Loucy (cell line): Measurements from ENCODE around the gene OXLD1.

Experiments used
- H2AFZ ChIP-seq: fragments of 200-600 bp; sonication (generic); 2 replicates; pipeline ENCODE4 v1.6.0; 2016; ENCODE audit warnings: antibody characterized with exemption, mild to moderate bottlenecking, low read length, moderate library complexity
- H3F3A ChIP-seq: fragments of 200-600 bp; 2 replicates; pipeline ENCODE4 v1.6.0; 2016; ENCODE audit warnings: antibody characterized with exemption, low read depth, mild to moderate bottlenecking
- H3K27me3 ChIP-seq: fragments of 200-600 bp; sonication (generic); 2 replicates; pipeline ENCODE4 v1.6.1; 2014; ENCODE audit warnings: low read length, mild to moderate bottlenecking; ENCODE audit not compliant: insufficient read depth, poor library complexity, severe bottlenecking
- H3K36me3 ChIP-seq: fragments of 200-600 bp; sonication (generic); 2 replicates; pipeline ENCODE4 v1.6.1; 2016; ENCODE audit warnings: low read length; ENCODE audit not compliant: insufficient read depth
- H3K4me1 ChIP-seq: fragments of 200-600 bp; sonication (generic); 2 replicates; pipeline ENCODE4 v1.5.1; 2014; ENCODE audit warnings: low read length, mild to moderate bottlenecking; ENCODE audit not compliant: insufficient read depth, poor library complexity, severe bottlenecking
- H3K4me2 ChIP-seq: fragments of 200-600 bp; sonication (generic); 2 replicates; pipeline ENCODE4 v1.6.0; 2014; ENCODE audit warnings: antibody characterized with exemption, low read length, low read depth, mild to moderate bottlenecking; ENCODE audit not compliant: poor library complexity, severe bottlenecking
- H3K4me3 ChIP-seq: fragments of 200-600 bp; sonication (generic); 2 replicates; pipeline ENCODE4 v1.5.1; 2014; ENCODE audit warnings: low read length, mild to moderate bottlenecking, mixed read lengths; ENCODE audit not compliant: poor library complexity, severe bottlenecking
- H3K79me2 ChIP-seq: fragments of 200-600 bp; sonication (generic); 2 replicates; pipeline ENCODE4 v1.6.1; 2014; ENCODE audit warnings: low read length; ENCODE audit not compliant: insufficient read depth
- H3K9ac ChIP-seq: fragments of 200-600 bp; sonication (generic); 2 replicates; pipeline ENCODE4 v1.6.0; 2014; ENCODE audit warnings: mild to moderate bottlenecking, low read depth, low read length, moderate library complexity; ENCODE audit not compliant: poor library complexity, severe bottlenecking
- H3K9me2 ChIP-seq: fragments of 200-600 bp; sonication (generic); replicated peaks from 2 replicates; pipeline ENCODE4 v1.6.1; 2016; ENCODE audit warnings: low read depth, low read length, mixed read lengths
- H3K9me3 ChIP-seq: fragments of 200-600 bp; sonication (generic); 2 replicates; pipeline ENCODE4 v1.6.1; 2014; ENCODE audit warnings: mild to moderate bottlenecking, antibody characterized with exemption, low read length, low read depth; ENCODE audit not compliant: insufficient read depth
- H4K20me1 ChIP-seq: fragments of 200-600 bp; sonication (generic); 2 replicates; pipeline ENCODE4 v1.6.0; 2014; ENCODE audit warnings: antibody characterized with exemption, low read length, mild to moderate bottlenecking; ENCODE audit not compliant: insufficient read depth, poor library complexity, severe bottlenecking
- CTCF ChIP-seq: fragments of 200-600 bp; sonication (generic); conservative IDR thresholded peaks from 2 replicates; pipeline ENCODE4 v1.5.1; 2014; ENCODE audit warnings: mild to moderate bottlenecking, antibody characterized with exemption, low read length
- EZH2phosphoT487 ChIP-seq: fragments of 200-600 bp; IDR thresholded peaks from 2 replicates; pipeline ENCODE4 v1.6.1; 2018; ENCODE audit warnings: antibody characterized with exemption, mild to moderate bottlenecking, moderate library complexity, borderline replicate concordance

The OXLD1 gene

DNA sequence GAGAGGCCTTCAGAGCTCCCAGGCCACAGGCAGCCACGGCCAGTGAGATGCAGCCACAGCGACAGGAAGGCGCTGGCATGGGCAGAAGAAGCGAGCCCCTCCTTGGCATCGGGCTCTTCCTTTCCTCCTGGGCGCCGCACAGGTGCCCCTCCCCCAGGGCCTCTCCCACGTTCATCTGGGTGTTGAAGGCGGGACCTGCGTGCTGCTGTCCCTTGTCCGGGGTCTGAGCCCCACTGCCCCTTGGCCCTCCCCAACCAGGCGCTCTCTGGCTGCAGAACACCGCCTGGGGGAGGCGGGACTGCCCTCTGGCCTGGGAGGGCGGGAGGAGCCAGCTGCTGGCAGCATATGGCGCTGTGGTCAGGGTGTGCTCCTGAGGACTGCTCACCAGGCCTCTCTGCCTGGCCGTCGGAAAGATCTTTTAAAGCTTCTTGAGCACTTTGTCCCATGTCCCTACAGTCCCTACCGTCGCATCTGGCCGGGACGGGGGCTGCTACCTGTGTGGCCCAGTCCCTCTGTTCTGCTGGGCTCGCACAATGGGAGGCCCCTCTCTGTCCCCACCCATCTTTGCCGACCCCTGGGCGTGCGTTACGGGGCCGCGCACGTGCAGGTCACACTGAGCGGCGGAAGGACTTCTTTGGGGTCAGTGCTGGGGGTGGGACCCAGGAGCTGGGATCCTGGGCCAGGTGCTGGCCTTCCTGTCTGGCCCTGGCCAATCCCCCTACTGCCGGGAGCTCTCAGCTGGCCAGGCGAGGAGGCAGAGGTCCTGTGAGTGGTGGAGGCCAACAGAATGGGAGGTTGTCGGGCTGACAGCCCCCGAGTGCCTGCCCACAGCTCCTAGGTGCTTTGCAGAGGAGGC, 47.4 kb upstream of the OXLD1 start:
- H3K79me2 ChIP-seq: peaks cover 34% of the 10 kb centered on the region
- TF ChIP-seq CTCF (no peak), EZH2phosphoT487 (no peak)
- peak overlapping the region; percentile 75 for H3K9ac ChIP-seq
- peak overlapping the region; percentile 85 for H3K4me3 ChIP-seq
- no peaks in the 10 kb centered on the region for H3K9me3 ChIP-seq
- peaks cover 6% of the 10 kb centered on the region for H4K20me1 ChIP-seq
- H3K27me3 ChIP-seq: no peaks in the 10 kb centered on the region
- H3K36me3 ChIP-seq: no peaks in the 10 kb centered on the region
- H3F3A ChIP-seq: no peaks in the 10 kb centered on the region
- H3K4me1 ChIP-seq: peaks cover 25% of the 10 kb centered on the region
- H3K4me2 ChIP-seq: peak overlapping the region; percentile 98
- no peak overlapping the region for H2AFZ ChIP-seq
- no peaks in the 10 kb centered on the region for H3K9me2 ChIP-seq

GRCh38 chr17:81713004-81713555, 46.7 kb upstream of the OXLD1 start:
- H3F3A ChIP-seq: no peaks in the 10 kb centered on the region
- TF ChIP-seq CTCF (no peak), EZH2phosphoT487 (no peak)
- no peak overlapping the region for H2AFZ ChIP-seq

DNA sequence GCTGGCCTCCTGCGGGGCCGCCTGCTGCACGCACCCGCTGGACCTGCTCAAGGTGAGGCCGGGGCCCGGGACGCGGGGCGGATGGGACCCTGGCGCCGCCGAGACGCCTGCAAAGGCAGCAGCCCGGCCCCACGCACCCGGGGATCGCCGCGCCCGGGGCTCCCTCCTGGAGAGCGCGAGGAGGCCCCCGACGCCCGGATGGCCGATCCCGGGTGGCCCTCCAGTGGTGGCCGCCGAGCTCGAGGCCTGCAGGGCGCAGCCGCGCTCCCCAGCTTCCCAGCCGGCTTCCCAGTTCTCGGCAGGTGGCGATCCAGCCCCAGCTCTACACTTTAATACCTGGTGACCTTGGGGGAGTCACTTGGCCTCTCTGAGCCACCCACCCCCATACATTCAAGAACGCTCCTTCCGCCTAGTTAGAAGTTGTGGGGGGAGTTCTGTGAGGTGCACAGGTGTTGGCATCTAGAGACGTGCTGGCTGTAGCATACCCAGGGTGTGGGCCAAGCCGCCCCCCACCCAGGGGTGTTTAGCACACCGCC, 46.1 kb upstream of the OXLD1 start:
- TF ChIP-seq EZH2phosphoT487 (no peak), CTCF (0 out of 2 replicates have a peak, but pooled peaks have one; percentile 9)
- Histone ChIP-seq H3F3A (no peaks in the 10 kb centered on the region), H3K4me3 (peak overlapping the region; percentile 85), H3K4me2 (peak overlapping the region; percentile 98), H3K9ac (peak overlapping the region; percentile 75), H4K20me1 (peaks cover 6% of the 10 kb centered on the region), H3K9me2 (no peaks in the 10 kb centered on the region), H3K36me3 (peaks cover 7% of the 10 kb centered on the region; the same call in 1 of the 2 replicates), H3K9me3 (no peaks in the 10 kb centered on the region), H3K27me3 (no peaks in the 10 kb centered on the region), H3K4me1 (peaks cover 25% of the 10 kb centered on the region), H2AFZ (peak overlapping the region; percentile 60; the same call in 1 of the 2 replicates), H3K79me2 (peaks cover 35% of the 10 kb centered on the region)

More at GRCh38 chr17:81713004-81713555, 46.7 kb upstream of the OXLD1 start:
- Histone ChIP-seq H3K4me3 (peak overlapping the region; percentile 85), H3K27me3 (no peaks in the 10 kb centered on the region), H3K9ac (peak overlapping the region; percentile 75), H3K9me3 (no peaks in the 10 kb centered on the region), H4K20me1 (peaks cover 6% of the 10 kb centered on the region), H3K79me2 (peaks cover 34% of the 10 kb centered on the region), H3K36me3 (peaks cover 2% of the 10 kb centered on the region; the same call in 1 of the 2 replicates), H3K4me2 (peak overlapping the region; percentile 98), H3K4me1 (peaks cover 25% of the 10 kb centered on the region), H3K9me2 (no peaks in the 10 kb centered on the region)
